NCI-H2029 (cell line): ENCODE measurements around the gene DUSP12.
A peak's percentile ranks its signal among the peaks of the same experiment; 100 is the strongest.

Source experiments
- DNase-seq: peaks from one replicate; lab custom pipeline; 2025; lab: John Stamatoyannopoulos, UW

Gene DUSP12

DNA sequence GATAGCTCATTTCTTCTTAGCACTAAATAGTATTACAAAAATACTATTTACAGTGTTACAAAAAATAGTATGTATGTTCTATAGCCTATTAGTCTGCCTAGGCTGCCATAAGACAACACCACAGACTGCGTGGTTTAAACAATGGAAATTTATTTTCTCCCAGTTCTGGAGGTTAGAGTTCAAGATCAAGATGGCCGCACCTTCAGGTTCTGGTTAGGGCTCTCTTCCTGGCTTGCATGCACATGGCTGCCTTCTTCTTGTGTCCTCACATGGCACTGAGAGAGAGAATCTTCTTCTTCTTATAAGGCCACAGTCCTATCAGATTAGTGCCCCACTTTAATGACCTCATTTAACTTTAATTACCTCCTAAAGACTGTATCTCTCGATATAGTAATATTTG, 20.7 kb downstream of the DUSP12 start:
- DNase-seq = no peak

DNA sequence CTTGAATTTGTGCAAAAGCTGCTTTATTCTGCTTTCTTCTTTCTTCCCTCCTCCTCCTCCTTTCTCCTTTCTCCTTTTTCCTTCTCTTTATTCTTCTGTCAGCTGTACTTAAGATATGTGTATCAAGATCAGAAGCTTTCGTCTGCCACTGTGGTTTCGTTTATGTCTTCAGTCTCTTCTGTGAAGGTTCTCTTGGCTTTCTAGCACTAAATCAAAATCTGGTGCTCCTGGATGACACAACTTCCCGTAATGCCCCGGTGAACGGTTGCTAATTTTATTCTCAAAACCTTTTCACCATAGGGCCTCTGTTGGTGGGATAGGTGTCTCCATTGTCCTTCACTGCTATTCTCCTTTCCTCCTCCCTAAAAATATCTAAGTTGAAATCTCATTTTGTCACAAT, 21.6 kb downstream of the DUSP12 start:
- no peak for DNase-seq

DNA sequence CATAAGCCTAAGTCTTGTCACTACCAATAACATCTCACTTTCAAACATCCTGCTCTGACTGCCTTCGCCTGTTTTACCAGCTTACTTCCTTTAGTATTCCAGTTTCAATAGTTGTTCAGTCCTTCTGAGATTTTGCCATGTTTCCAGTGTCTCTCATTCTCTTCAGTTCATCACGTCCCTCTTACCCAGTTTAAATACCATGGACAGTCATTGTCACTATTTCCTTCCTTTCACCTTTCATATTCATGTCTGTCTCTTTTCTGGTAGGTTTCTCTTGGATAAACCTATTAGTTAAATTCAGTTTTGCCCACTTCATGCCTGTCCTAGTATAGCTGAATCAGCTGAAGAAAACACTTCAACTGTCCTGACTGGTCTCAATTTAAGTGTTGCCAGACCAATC, 22.4 kb downstream of the DUSP12 start:
- DNase-seq = no peak

DNA sequence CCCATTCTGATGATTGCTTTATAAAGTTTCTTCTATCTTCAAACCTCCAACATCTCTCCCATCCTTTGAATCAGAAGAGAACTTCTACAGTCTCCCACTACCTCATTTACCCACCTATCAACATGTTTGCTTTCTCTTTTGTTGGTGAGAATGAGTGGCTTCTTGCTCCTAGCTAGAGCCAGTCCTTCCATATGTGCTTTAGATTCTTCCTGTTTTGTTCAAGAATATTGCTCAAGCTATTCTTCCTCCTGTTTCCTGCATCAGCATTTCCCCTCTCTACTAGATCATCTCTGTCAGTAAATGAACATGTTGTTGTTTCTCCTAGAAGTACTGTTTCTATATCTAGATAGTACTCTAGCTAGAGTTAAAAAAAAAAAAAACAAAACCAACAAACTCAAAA, 22.8 kb downstream of the DUSP12 start:
- no peak for DNase-seq

DNA sequence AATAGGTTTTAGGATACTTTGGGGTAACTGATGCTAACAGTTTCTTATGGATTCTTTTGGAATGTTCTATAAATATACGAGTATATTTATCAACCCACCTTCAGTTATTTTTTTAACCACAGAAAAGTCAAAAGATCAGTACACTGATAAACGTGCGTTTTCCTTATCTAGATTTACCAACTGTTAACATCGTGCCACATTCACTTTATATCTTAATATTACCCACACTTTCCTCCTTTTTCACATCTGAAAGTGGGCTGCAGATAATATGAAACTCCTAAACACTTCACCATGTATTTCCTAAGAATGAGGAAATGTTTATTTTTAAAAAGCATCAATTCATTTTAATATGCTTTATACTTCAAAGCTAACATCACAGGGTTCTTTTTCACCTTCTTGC, 24.2 kb downstream of the DUSP12 start:
- DNase-seq = no peak

DNA sequence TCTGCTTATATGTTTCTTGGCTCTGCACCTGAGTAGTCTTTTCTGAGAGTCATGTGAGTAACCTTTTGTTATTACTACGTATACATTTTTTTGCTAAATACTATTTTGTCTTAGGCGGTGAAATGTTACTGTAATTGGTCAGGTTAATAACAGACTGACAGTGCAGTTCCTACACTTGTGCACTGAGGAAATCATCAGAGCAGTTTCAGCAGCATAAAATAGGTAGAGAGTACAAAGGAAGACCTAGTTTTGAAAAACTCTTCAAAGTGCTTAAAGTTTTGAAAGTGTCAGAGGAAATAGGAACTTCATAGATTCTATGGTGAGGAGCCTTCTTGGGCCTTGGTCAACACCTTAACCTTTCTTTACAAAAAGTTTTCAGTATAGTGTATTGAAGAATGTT, 27.7 kb downstream of the DUSP12 start:
- DNase-seq = no peak

DNA sequence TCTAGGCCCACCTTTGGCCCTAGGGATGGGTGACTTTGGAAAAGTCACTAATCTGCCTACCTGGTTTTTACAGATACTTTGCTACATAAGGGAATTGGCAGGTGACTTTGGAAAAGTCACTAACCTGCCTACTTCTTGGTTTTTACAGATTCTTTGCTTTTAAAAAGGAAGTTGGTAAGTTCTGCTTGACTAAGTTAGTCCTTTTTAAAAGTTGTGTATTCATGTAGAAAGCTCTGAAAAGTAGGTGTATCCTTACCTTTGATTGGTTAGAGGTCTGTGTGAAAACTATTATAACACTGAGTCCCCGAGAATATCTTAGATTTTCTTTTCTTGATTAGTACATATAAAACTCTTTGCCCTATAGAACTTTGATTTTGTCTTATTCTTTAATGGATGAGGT, 28.9 kb downstream of the DUSP12 start:
- DNase-seq = no peak

DNA sequence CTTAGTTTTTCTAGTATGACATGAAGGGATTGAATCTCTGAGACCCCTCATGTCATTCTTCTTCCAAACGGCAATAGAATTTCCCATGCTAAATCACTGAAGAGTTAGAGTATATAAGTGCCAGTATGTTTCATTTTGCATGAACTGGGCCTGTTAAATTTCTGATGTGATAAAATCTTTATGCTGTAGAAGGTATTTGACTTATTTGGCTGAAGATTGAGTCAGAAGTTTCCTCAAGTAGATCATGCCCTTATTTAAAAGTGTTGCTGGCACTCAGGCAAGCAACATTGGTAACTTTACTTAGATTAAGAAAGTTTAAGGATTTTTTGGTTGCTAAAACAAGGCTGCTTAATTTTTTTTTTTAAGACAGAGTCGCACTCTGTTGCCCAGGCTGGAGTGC, 29.8 kb downstream of the DUSP12 start:
- DNase-seq = no peak

DNA sequence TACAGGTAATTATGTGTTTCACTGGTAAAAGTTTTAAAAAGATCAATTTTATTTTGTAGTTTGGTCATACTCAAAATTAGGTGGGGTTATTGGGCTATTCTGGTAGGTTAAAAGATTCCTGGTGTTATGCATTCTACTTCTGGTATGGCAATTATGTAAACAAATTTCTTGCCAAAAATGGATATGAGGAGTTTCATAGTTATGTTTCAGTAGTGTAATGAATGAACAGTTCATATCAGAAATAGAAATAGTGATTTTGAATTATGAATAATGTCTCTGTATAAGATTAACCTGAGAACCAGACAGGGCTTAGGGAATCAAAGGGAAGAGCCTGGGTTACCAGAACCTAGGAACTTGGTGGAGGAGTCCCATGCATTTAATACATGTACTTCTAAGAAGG, 32.4 kb downstream of the DUSP12 start:
- no peak for DNase-seq

DNA sequence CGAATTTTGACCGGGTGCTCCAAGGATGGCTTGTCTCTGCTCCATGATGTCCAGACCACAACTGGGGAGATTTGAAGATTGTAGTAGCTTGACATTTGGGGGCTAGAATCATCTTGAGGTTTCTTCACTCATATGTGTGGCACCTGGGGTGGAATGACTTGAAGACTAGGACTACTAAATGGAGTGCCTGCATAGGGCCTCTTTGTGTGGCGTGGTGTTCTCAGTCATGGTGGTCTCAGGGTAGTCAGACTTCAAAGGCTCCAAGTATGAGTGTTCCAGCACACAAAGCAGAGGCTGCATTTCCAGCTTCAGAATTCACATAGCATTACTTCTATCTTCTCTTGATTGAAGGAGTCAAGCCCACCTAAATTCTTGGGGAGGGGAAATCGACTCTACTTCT, 33.3 kb downstream of the DUSP12 start:
- DNase-seq = no peak

DNA sequence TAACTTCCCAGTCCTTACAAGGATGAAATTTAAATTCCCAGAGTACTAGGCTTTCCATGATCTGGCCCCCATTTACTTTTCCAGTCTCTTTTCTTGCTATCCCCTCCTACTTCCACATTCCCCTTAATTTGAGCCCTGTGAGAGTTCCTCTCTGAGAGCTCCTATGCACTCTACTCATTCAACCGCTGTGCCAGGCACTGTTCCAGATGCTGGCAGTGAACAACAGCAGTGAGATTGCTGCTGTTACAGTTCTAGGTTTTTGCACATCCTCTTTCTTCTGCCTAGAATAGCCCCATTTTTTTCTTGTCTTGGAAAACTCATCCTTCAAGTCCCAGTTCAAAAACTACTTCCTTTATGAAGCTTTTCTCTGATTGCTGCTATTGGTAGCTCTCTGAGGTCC, 35.4 kb downstream of the DUSP12 start:
- no peak for DNase-seq

DNA sequence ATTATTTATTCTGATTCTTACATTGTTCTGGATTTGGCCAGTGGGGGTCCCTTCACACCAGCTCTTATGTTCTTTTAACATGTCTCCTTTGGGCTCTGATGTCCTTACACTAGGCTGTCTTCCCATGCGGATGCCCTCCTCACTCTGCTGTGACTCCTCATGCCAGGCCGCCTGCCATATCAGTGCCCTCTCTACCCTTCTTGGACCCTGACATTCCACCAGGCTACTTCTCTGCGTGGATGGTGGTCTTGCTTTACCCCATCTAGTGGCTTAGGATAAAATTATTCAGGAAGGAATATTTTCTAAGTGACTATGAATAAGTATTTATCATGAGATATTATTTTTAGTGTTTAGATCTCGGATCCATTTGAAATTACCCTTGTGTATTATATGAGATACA, 37.8 kb downstream of the DUSP12 start:
- DNase-seq = no peak

DNA sequence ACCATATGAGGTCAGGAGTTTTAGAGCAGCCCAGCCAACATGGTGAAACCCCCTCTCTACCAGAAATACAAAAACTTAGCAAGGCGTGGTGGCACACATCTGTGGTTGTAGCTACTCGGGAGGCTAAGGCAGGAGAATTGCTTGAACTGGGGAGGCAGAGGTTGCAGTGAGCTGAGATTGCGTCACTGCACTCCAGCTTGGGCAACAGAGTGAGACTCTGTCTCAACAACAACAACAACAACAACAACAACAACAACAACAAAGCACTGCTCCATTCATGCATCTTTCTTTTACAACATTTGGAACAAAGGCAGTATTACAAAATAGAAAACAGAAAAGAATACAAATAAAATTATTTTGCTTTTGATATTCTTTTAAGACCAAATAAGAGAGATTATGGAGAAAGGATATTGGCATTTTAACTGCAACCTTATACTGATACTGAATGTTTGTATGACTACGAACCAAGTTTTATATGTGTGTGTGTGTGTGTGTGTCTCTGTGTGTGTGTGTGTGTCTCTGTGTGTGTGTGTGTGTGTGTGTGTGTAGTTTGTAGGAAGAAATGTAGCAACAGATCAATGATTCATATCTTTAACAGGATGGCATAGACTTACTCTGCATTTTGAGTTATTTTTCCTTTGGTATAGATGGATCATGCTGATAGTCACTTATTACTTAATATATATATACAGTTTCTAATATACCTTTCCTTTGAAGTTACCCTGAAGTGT, 41.2 kb downstream of the DUSP12 start:
- DNase-seq = no peak

DNA sequence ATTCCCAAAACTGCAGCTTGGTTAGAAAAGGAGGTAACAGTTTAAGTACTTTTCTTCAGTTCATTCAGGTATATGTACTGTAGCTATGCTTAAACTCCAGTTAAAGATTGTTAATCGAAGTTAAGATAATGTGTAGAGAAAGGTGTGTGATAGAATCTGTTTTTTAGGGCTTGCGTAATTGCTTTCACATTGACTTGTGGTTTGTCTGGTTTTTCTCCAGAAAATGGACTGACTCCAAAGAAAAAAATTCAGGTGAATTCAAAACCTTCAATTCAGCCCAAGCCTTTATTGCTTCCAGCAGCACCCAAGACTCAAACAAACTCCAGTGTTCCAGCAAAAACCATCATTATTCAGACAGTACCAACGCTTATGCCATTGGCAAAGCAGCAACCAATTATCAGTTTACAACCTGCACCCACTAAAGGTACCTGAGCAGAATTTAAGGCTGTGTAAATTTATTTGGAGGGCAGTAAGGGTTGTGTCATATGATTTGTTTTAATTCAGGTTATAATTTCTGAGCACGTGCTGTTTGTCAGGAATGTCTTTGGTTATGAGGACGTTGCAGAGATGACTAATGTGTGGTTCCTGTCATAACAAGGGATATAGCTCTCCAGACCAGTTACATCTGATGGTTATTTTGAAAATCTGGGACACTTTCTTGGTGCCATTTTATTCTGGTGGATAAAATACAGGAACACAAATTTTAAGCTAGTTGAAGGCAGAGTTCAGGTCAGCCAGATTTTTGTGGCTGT, 42.5 kb downstream of the DUSP12 start:
- no peak for DNase-seq

DNA sequence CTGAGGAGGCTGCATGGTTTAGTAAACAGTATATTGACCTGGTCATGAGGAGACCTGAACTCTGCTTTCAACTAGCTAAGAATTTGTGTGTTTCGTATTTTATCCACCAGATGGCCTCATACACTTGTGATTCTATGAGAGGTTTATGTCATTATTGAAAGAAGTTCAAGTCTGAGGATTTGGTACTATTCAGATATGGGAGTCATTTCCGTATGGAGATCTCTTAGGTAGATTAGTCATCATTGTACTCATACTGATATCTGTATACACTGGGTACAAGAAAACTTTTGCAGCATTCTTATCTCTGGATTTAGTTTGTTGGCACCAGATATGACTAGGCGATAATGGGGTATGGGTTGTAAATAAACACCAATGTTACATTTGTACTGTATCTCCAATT, 43.2 kb downstream of the DUSP12 start:
- DNase-seq = peak; percentile 44

DNA sequence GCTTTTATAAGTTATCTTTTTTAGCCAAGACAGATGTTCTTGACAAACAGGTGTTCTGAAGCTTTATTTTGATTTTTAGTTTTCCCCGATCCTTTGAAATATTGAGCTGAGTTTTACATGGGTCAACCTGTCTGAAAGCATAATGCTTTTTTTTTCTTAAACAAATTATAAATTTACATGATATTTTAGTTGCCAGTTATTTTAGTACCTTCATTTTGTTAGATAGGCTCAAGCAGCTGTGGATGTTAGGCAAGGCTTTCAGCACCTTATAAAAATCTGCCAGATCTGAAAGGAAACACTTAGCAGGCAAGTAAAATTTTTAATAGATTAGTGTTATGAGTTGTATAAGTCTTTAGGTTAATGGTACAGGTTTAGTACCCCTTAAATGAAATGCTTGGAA, 50.2 kb downstream of the DUSP12 start:
- no peak for DNase-seq

DNA sequence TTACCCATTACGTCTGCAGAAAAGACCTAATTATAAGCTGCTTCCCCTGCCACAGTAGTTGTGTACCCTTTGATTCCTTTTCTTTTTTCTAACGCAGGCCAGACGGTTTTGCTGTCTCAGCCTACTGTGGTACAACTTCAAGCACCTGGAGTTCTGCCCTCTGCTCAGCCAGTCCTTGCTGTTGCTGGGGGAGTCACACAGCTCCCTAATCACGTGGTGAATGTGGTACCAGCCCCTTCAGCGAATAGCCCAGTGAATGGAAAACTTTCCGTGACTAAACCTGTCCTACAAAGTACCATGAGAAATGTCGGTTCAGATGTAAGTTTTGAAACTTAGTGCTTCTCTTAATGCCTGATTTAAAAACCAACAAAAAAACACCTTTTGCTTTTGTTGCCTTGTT, 52.4 kb downstream of the DUSP12 start:
- DNase-seq = no peak

DNA sequence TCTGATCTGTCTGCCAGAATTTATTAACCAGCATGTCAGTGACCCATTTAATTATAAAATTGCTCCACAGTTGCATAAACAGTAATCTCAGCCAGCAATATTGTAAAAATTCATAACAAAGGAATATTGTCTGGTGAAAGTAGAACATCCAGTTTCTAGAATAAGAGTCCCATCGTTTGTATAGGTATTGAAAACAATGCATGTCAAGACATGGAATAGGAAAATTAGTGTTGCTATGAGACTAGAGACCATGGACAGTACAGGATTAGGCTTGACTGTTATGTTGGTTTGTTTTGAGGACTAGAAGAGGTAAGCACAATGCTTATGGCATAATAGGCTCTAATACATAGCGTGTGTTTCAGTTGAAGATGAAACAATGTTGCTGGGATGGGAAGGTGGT, 53.6 kb downstream of the DUSP12 start:
- DNase-seq = no peak

DNA sequence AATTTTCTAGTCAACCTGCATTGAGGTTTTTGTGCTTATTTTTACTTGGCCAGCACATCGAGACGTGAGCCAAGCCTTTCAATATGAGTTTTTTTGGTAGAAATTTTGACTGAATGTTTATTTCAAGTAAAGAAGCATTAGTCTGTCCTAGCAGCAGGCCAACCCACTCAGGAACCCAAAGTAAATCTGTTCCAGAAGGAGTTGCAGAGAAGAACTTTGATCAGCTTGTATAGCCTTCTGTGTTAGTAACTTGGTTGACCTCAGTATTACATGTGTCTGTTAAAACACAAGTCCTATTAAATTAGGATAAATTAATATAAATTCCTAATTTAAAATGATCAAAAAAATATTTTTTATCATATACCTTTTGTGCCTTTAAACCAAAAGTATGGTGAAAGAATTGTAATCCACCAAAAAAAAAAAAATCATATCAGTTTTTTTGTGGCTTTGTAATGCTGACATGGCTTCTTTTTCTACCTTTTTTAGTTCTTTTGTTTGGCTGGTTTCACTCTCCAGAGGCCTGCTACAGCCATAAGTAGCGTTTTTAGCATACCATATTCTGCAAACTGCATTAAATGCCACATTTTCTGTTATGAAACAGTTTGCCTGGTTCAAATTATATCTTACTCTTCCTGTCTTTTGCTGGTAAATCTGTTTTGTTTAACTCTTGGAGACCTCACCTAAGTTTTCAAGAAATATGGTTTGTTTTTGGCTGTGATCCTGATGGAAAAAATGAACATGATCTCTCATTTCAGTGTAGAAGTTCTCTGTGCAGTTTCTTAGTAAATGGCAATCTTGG, 56.0 kb downstream of the DUSP12 start:
- DNase-seq = no peak
